GM21737 (cell line): Measurements from ENCODE around the gene DMD.
"Not testable (repeated sequence)": the region's sequence is repeated elsewhere in the genome, so short reads cannot be mapped to it uniquely, and the experiment has no call there.

Experiments
- ATAC-seq: cut with Tn5 transposase; IDR thresholded peaks from one replicate; pipeline ENCODE4 v1.9.1; 2021; ENCODE audit warnings: mild to moderate bottlenecking, moderate library complexity; ENCODE audit not compliant: unreplicated experiment

Gene DMD

DNA sequence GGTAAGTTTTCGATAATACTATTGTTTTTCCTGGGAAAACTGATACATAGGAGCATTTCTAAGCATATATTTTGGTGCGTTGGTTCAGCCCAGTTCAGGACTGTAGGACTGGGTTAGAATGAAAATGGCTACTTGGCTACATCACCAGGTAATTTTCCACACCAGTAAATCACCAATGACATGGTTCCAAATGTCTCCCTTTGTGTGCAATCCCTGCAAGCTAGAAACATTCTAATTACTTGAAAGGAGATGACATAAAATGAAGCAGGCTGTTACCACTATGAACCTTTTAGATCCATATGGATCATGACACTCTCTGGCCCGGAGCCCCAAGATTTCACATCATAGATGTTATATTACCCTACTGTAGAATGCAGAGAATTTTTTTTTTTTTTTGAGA, 1562.1 kb downstream of the DMD start:
- no peak for ATAC-seq

- no peak for ATAC-seq
These were observed 1578.0 kb downstream of the DMD start for GRCh38 chrX:31633349-31633748.

DNA sequence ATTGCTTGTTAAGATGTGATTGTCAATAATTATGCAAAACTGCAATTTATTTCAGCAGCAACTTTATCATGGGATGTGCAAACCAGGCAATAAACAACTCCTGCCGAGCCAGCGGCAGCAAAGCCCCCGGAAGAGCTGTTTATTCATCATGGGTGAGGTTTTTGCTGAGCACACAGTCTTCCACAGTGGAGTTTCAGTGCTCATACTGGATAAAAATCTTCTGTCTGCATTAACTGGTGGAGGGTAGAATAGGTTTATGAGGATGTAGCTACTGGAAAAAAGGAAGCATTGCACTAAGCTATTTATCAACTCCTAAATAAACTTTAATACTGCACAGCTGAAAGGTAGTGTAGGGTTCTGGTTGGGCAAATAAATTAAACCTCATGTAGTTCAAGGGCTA, 1582.2 kb downstream of the DMD start:
- ATAC-seq, result no peak

DNA sequence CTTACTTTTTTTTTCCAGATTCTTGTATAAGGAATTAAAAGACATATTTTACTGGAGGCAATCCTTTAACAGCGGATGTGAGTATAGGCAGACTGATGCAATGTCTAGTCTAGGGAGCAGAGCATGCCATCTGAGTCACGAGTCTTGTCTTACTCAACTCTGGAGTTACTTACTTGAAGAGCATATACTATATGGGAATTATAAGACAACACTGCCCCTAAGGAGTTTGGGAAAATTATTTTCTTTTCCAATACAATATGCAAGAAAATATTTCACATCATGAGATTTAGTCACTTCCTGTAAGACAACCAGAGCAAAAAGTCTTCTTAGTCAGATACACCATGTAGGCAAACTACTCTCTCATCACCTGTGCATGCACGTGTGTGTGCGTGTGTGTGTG, 1602.2 kb downstream of the DMD start:
- ATAC-seq, result no peak

DNA sequence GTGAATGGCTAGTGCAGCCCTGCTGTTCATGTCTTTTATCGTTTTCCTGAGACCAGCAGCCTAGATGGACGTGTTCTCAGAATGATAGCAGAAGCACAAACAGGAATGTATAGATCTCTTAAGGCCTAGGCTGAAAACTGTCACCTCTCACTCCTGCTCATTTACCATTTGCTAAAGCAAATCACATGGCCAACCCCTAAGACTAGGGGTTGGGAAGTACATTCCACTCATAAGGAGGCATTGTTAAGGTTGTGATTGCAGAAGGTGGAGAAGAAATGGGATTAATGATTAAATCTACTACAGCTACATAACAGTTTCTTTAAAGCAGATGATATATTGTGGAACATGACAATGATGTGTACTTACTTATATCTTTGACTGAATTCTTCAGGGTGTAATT, 1602.7 kb downstream of the DMD start:
- no peak for ATAC-seq

DNA sequence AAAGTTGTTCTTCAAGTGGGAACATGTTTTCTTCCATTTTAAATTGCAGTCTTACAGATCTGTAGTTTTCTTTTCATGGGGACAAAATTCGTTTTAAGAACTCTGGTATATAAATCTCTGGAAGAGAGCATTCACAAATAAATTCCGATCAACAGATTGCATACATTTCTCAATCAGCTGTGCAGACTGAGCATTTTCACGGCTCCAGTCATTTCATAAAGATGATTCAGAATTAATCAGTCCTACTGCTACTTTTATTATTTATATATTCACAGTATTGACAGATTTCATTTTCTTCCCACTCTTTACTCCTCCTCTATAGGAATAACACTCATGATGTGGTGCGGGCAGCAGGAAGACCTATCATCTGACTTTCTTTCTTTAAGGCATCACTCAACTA, 1604.6 kb downstream of the DMD start:
- ATAC-seq, result no peak

- peak; percentile 79 for ATAC-seq
These were observed 1606.6 kb downstream of the DMD start for GRCh38 chrX:31604629-31605221.

- ATAC-seq, result no peak
These were observed 1607.8 kb downstream of the DMD start for GRCh38 chrX:31603411-31604120.

GRCh38 chrX:31600823-31601222, 1610.5 kb downstream of the DMD start:
- no peak for ATAC-seq

- no peak for ATAC-seq
These were observed 1618.0 kb downstream of the DMD start for GRCh38 chrX:31593353-31593752.

- ATAC-seq, result no peak
These were observed 1620.0 kb downstream of the DMD start for GRCh38 chrX:31591355-31591754.

GRCh38 chrX:31590581-31591114, 1620.7 kb downstream of the DMD start:
- ATAC-seq, result no peak

DNA sequence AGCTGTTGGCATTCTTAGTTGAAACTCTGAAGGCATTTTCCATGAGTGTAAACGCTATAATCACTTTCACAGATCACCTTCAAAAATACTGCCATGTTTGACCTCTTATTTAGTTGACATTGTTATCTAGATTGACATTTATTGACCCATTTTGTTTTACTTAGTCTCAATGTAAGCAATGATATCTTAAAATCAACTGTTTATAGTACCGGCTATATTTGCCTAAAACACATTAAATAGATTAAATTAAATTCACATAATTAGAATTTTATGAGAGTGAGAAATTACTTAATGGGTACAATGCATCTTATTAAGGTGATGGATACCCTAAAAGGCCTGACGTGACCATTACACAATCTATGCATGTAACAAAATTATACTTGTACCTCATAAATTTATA, 1621.8 kb downstream of the DMD start:
- no peak for ATAC-seq

GRCh38 chrX:31588355-31588754, 1623.0 kb downstream of the DMD start:
- no peak for ATAC-seq

GRCh38 chrX:31583892-31584291, 1627.5 kb downstream of the DMD start:
- ATAC-seq, result not testable (repeated sequence)

DNA sequence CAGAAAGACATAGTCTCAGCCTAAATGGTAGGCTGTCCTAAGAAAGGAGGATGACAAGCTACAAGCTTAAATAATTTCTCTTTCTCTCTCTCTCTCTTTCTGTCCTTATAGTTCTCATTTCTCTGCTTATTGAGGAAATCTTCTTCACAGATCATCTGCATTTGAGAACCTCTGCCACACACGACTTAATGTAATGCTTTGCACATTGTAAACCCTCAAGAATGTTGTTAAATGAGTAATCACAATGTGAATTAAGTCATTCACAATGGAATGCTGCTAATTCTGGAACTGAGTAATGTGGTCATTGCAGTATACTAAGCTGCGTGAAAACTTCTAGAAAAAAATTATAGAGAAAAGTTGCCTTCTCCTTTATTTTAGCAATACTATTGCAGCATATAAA, 1630.6 kb downstream of the DMD start:
- ATAC-seq, result no peak

GRCh38 chrX:31580227-31580626, 1631.1 kb downstream of the DMD start:
- no peak for ATAC-seq

DNA sequence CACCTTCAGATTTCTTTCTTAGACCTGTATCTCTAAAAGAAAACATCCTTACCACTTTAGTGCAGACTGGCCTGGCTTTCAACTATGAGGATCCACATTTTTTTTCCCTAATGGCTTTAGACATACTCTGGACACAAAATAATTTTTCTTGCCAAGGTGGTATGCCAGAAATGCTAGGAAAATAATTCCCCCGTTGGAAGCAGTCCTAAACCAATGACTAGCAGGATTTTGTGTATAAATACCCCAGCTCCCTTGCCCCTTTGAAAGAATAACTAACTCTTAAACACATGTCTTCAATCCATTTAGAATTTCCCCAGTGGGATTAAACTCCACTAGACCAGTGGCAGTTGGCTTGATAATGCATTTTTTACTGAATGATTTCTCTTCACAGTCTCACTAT, 1639.0 kb downstream of the DMD start:
- ATAC-seq, result no peak

DNA sequence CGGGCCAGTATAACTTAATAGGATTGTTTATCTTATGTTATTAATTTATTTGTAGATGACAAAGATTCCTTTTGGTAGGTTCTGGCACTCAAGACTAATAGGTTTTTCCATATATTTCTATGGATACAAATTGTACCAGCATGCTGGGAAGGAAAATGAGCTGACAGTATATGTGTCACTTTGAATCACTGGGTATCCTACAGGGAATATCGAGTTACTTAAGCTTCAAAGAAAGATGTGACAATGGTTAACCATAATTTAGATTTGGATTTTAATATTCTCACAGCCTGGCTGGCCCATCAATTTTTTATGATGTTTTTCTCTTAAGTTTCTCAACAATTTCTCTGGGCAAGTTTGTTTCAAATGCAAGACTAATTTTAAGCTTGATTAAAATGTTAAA, 1640.7 kb downstream of the DMD start:
- ATAC-seq, result no peak

GRCh38 chrX:31563792-31564191, 1647.6 kb downstream of the DMD start:
- ATAC-seq, result no peak

DNA sequence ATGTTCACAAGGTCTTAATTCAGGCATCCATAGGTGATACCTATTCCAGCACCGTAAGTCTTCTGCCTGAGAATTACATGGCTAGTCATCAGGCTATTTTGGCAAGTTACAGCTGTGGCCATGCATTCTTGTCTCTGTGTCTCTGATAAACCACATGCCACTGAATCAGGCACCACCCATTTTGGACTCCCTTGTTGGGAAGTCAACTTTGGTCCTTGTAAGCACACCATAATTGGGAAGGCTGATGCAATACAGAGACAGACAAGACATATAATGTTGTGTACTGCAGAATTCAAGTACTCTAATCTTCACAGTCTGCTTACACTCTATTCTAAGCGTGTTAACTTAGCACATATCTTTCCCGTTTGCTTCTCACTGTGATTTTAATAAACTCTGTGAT, 1655.8 kb downstream of the DMD start:
- ATAC-seq, result no peak

GRCh38 chrX:31551913-31552312, 1659.4 kb downstream of the DMD start:
- no peak for ATAC-seq

DNA sequence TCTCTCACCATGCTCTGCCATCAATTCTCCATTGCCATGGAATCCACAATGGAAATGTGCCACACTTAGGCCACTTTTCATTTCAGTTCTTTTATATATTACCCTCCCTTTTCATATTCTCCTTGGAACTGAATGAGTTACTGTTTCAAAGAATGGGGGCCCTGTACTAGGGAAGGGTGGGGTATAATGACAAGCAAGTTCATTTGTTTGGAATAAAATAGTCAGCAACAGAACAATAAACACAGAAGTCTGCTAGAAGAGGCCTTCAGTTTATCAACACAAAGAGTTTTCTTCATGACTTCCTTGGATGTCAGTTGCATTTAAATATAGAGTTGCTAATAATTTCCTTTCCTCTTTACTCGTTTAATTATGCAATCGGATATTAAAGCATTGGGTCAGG, 1661.2 kb downstream of the DMD start:
- ATAC-seq, result no peak
